GM23248 (cell line): ENCODE results near the gene SAMD4B.

Source experiments
- EZH2 ChIP-seq: fragments of 200-600 bp; sonication (generic); IDR thresholded peaks from 2 replicates; pipeline ENCODE4 v1.6.1; 2018; ENCODE audit warnings: antibody characterized with exemption, mild to moderate bottlenecking; ENCODE audit not compliant: insufficient read depth, poor library complexity, severe bottlenecking
- EZH2phosphoT487 ChIP-seq: fragments of 200-600 bp; sonication (generic); IDR thresholded peaks from 2 replicates; pipeline ENCODE4 v1.6.1; 2018; ENCODE audit warnings: antibody characterized with exemption, moderate library complexity, mild to moderate bottlenecking, low read depth; ENCODE audit not compliant: insufficient read depth

DNA sequence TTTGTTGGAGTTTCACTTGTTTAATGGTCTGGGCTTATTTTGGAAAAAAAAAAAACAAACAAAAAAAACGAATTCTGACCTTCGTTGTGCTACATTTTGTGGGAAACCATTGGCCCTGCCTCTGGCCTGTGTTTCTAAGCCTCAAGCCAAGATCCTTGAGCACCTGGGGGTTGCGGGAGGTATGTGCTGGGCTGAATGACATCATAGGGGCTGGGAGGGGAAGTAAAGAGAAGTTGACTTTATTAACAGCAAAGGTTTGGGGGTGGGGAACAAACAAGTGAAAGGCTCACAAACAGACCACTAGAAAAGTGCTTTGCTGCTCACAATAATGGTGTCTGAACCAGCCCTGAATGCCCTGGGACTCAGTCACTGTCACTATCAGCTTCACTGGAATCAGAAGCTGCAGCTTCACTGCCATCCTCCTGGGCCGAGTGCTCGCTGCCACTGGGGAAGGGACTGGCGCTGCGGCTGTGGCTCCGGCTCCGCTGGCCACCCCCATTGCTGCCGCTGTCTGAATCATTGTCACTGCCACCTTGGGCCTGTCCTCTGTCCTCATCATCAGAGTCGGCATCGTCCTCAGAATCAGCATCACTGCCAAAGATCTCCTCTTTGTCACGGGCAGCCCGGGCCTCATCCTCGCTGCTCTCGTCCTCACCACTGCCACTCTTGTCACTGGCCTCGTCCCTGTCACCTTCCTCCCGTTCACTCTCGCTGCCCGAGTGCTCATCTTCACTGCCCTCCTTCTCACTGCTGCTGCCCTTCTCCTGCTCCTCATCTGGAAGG is 43.6 kb downstream of the SAMD4B start:
- TF ChIP-seq EZH2 (no peak), EZH2phosphoT487 (no peak)
